HepG2 (cell line): ENCODE measurements around the gene SLC17A9. TPM values are rescaled to one million over a fixed set of nuclear protein-coding genes. Genes with fewer than 3 reads are reported as not detected.

Experiments used
- ARID2 ChIP-seq: sonication (generic); formaldehyde crosslinking; IDR thresholded peaks from 2 replicates; pipeline ENCODE4 v1.8.1; 2022; ENCODE audit warnings: mild to moderate bottlenecking, missing genetic modification reagents, borderline replicate concordance
- BHLHE40 ChIP-seq: IDR thresholded peaks from 2 replicates; pipeline ENCODE4 v1.6.1; 2011; ENCODE audit warnings: low read length, improper control_type of control experiment
- IRF1 ChIP-seq: sonication (generic); formaldehyde crosslinking; IDR thresholded peaks from 2 replicates; pipeline ENCODE4 v1.4.0; 2020; ENCODE audit warnings: low read depth, mild to moderate bottlenecking, missing genetic modification reagents
- MAZ ChIP-seq, 2 experiments: sonication (generic) in 1 of 2; formaldehyde crosslinking in 1 of 2; IDR thresholded peaks; 2 replicates each; pipeline versions ENCODE4 v1.5.0 to v1.6.1; 2012 to 2020; ENCODE audit warnings: low read depth in 2 of 2, mild to moderate bottlenecking in 2 of 2, borderline replicate concordance in 1 of 2, improper control_type of control experiment in 1 of 2, low read length in 1 of 2, missing genetic modification reagents in 1 of 2, moderate library complexity in 1 of 2
- MBD4 ChIP-seq: IDR thresholded peaks from 2 replicates; pipeline ENCODE4 v1.6.1; 2012; ENCODE audit warnings: low read length, inconsistent platforms, borderline replicate concordance
- MLLT10 ChIP-seq: sonication (generic); formaldehyde crosslinking; IDR thresholded peaks from 2 replicates; pipeline ENCODE4 v1.4.0; 2020; ENCODE audit warnings: missing genetic modification reagents
- MYC ChIP-seq: sonication (generic); formaldehyde crosslinking; IDR thresholded peaks from 2 replicates; pipeline ENCODE4 v1.9.0; 2021; ENCODE audit warnings: missing genetic modification reagents, borderline replicate concordance
- RNF219 ChIP-seq: sonication (generic); formaldehyde crosslinking; IDR thresholded peaks from 2 replicates; pipeline ENCODE4 v1.5.0; 2020; ENCODE audit warnings: mild to moderate bottlenecking, missing genetic modification reagents
- ZBTB33 ChIP-seq: sonication (generic); formaldehyde crosslinking; IDR thresholded peaks from 2 replicates; pipeline ENCODE4 v1.4.0; 2020; ENCODE audit warnings: missing genetic modification reagents
- ZFP36 ChIP-seq: fragments of 150-350 bp; IDR thresholded peaks from 2 replicates; pipeline ENCODE4 v1.6.1; 2018; ENCODE audit warnings: borderline replicate concordance, low read length, low read depth; ENCODE audit not compliant: partially characterized antibody
- ZKSCAN8 ChIP-seq: IDR thresholded peaks from 2 replicates; pipeline ENCODE4 v1.6.1; 2016; ENCODE audit warnings: borderline replicate concordance, missing genetic modification reagents, missing compliant biosample characterization
- ZNF264 ChIP-seq: sonication (generic); formaldehyde crosslinking; IDR thresholded peaks from 2 replicates; pipeline ENCODE4 v1.4.0; 2020; ENCODE audit warnings: missing genetic modification reagents
- ZNF34 ChIP-seq: sonication (generic); formaldehyde crosslinking; IDR thresholded peaks from 2 replicates; pipeline ENCODE4 v1.4.0; 2020; ENCODE audit warnings: mild to moderate bottlenecking, missing genetic modification reagents, borderline replicate concordance
- ZNF446 ChIP-seq: sonication (generic); formaldehyde crosslinking; IDR thresholded peaks from 2 replicates; pipeline ENCODE4 v1.5.0; 2020; ENCODE audit warnings: mild to moderate bottlenecking, missing genetic modification reagents
- ZNF563 ChIP-seq: sonication (generic); formaldehyde crosslinking; IDR thresholded peaks from 2 replicates; pipeline ENCODE4 v1.8.0; 2022; ENCODE audit warnings: mild to moderate bottlenecking, moderate library complexity, missing genetic modification reagents
- ZNF672 ChIP-seq: sonication (generic); formaldehyde crosslinking; IDR thresholded peaks from 2 replicates; pipeline ENCODE4 v1.8.1; 2022; ENCODE audit warnings: missing genetic modification reagents
- ZNF740 ChIP-seq: sonication (generic); formaldehyde crosslinking; IDR thresholded peaks from 2 replicates; pipeline ENCODE4 v1.4.0; 2020; ENCODE audit warnings: missing genetic modification reagents
- ZNF891 ChIP-seq: sonication (generic); formaldehyde crosslinking; IDR thresholded peaks from 2 replicates; pipeline ENCODE4 v1.5.0; 2020; ENCODE audit warnings: mild to moderate bottlenecking, missing genetic modification reagents
- ZXDC ChIP-seq: sonication (generic); formaldehyde crosslinking; IDR thresholded peaks from 2 replicates; pipeline ENCODE4 v1.5.0; 2020; ENCODE audit warnings: mild to moderate bottlenecking, missing genetic modification reagents
- ZZZ3 ChIP-seq: sonication (generic); formaldehyde crosslinking; IDR thresholded peaks from 2 replicates; pipeline ENCODE4 v1.4.0; 2020; ENCODE audit warnings: missing genetic modification reagents, mild to moderate bottlenecking, borderline replicate concordance
- polyA plus RNA-seq, 8 experiments: library from polyadenylated mRNA; depleted of rRNA in 3 of 8; stranded (reverse) in 7 of 8; unstranded in 1 of 8; fragments of >200 nt; fragmentation: Illumina TruSeq in 4 of 8; extraction: Trizol in 4 of 8; gene quantifications; 2 replicates each; pipeline versions ENCODE4 v1.2.1 to v1.2.3, GENCODE V29; 2011 to 2016; ENCODE audit warnings: low read depth in 4 of 8, missing spikeins in 1 of 8, mixed read lengths in 1 of 8; ENCODE audit not compliant: insufficient read depth in 1 of 8
- total RNA-seq, 5 experiments: library from RNA; depleted of rRNA; stranded (reverse); fragments of >200 nt; fragmentation: Illumina TruSeq; extraction: Trizol; gene quantifications; 2 replicates each; pipeline ENCODE4 v1.2.3, GENCODE V29; 2016; ENCODE audit warnings: low read depth in 1 of 5

SLC17A9 gene
- total and polyA plus RNA-seq, 2 of the 13 experiments (the other 11 are each of a cell fraction or from before 2014, with no cell fraction given): 110 to 191 TPM

- TF ChIP-seq ZXDC (no peak), IRF1 (no peak; the same call in 1 of the 2 replicates), ZBTB33 (CRISPR knock-in tag) (no peak), ZNF563 (CRISPR knock-in tag) (no peak), ZFP36 (no peak), MLLT10 (no peak), MBD4 (no peak), ZNF264 (no peak), MYC (CRISPR knock-in tag) (peak; percentile 16; the same call in 1 of the 2 replicates), ZZZ3 (CRISPR knock-in tag) (0 out of 2 replicates have a peak, but pooled peaks have one; percentile 61), ARID2 (CRISPR knock-in tag) (peak; percentile 10; the same call in 1 of the 2 replicates), BHLHE40 (no peak; the same call in 1 of the 2 replicates), ZNF34 (CRISPR knock-in tag) (peak; percentile 80), MAZ (IDR thresholded peaks at IDR 0.05; ENCODE audit: borderline replicate concordance, low read depth, low read length) (no peak), MAZ (CRISPR knock-in tag; IDR thresholded peaks at IDR 0.05; ENCODE audit: low read depth) (peak; percentile 67; the same call in 1 of the 2 replicates), ZNF446 (CRISPR knock-in tag) (no peak), ZKSCAN8 (CRISPR knock-in tag) (no peak), ZNF891 (CRISPR knock-in tag) (0 out of 2 replicates have a peak, but pooled peaks have one; percentile 11), RNF219 (CRISPR knock-in tag) (no peak), ZNF740 (peak; percentile 80; the same call in 1 of the 2 replicates), ZNF672 (no peak)
These were observed 18.1 kb downstream of the SLC17A9 start (continued) for GRCh38 chr20:62970307-62971210.
